Pancreas (tissue), 10 donors: ENCODE data around the gene ASCC2. TPM values are rescaled to one million over a fixed set of nuclear protein-coding genes. Genes with fewer than 3 reads are reported as not detected.

Experiments
- ATAC-seq, 4 donors: fragments of 200-7000 bp; cut with Tn5 transposase; one replicate each; pipeline versions ENCODE4 v1.8.0 to v1.9.1; 2020; ENCODE audit warnings: mild to moderate bottlenecking in 4 of 4, moderate library complexity in 4 of 4
- DNase-seq, 6 donors: peaks; one replicate each; pipeline ENCODE4 v3.0.0-alpha.2; 2020
- FAIRE-seq: peaks from 2 replicates; lab custom pipeline; 2012; peaks lifted over from hg19 to GRCh38; lab: Jason Lieb, UNC
- H3K27ac ChIP-seq, 4 donors: fragments of 200-600 bp; sonication (generic); 1 replicate in 3 of 4; 2 replicates in 1 of 4; pipeline versions ENCODE4 v1.5.0 to v1.8.0; 2020
- H3K27me3 ChIP-seq, 4 donors: fragments of 200-600 bp; one replicate each; pipeline ENCODE4 v1.8.0; 2021
- H3K36me3 ChIP-seq, 3 donors: fragments of 200-600 bp; sonication (generic) in 1 of 3; one replicate each; pipeline versions ENCODE4 v1.5.0 to v1.8.0; 2020 to 2021
- H3K4me1 ChIP-seq, 3 donors: fragments of 200-600 bp; one replicate each; pipeline ENCODE4 v1.8.0; 2021
- H3K4me3 ChIP-seq, 4 donors: fragments of 200-600 bp; sonication (generic) in 2 of 4; one replicate each; pipeline versions ENCODE4 v1.5.0 to v1.8.0; 2020 to 2021
- H3K9me3 ChIP-seq, 4 donors: fragments of 200-600 bp; one replicate each; pipeline ENCODE4 v1.8.0; 2021
- CTCF ChIP-seq, 4 donors: fragments of 200-600 bp; sonication (generic) in 3 of 4; IDR thresholded peaks; one replicate each; pipeline versions ENCODE4 v1.5.0 to v1.8.0; 2021; ENCODE audit warnings: antibody characterized with exemption in 4 of 4
- WGBS, 2 donors: extraction: QIAGEN DNeasy Blood & Tissue Kit; methylation state at CpG; one replicate each; pipeline ENCODE4 v1.1.7; 2013; 5-methylcytosine and 5-hydroxymethylcytosine counted together
- intact Hi-C, 3 donors: fragments of 100-400 bp; cut with DNase I; formaldehyde crosslinking; loops; one replicate each; pipeline versions ENCODE4 v1.11.1 to v1.14.2; 2022
- polyA plus RNA-seq, 2 donors: library from polyadenylated mRNA; stranded (reverse); fragments of 200-250 nt; gene quantifications; one replicate each; pipeline ENCODE4 v1.2.3, GENCODE V29; 2013
- total RNA-seq, 6 donors: library from RNA; stranded (reverse); fragmentation: NEBNext Ultra II Directional in 4 of 6; extraction: Animal tissue kit (Norgen Biotek cat#: 25700) in 4 of 6; gene quantifications; one replicate each; pipeline versions ENCODE4 v1.2.1 to v1.2.4, GENCODE V29; 2021 to 2023
- donor health status: healthy with polysubstance abuse.
- donor health status: DM: no; HTN: no; CAD: no; lungs with moderate emphysema.
- donor health status: DM: no; HTN: no; CAD: no.
- donor health status: control.
- donor health status: control.
- donor health status: Bipolar disorder and iron deficiency.
- donor health status: DM: yes; HTN: yes; CAD: no.
- donor health status: DM: no; HTN: no; CAD: no.
- donor health status: DM: no; HTN: no; CAD: no.
- donor health status: DM: yes; HTN: yes; CAD: no.

The ASCC2 gene
- total and polyA plus RNA-seq, 8 donors = 26.4 to 66.6 (median 31.1) TPM

- H3K4me1 ChIP-seq = no peaks in the 10 kb centered on the region
- 88 to 90% methylated on average over 17 of the region's 17 CpGs for whole genome bisulfite sequencing, 2 donors
- no peak for TF ChIP-seq CTCF (IDR thresholded peaks at IDR 0.05)
- peak in 1 of 6 donors; percentile 40 for DNase-seq
- no peak for ATAC-seq
- no peak overlapping the region for H3K4me3 ChIP-seq
- H3K27ac ChIP-seq = no peak overlapping the region
- intact Hi-C loops = no loop called here
- FAIRE-seq = no peak
- H3K9me3 ChIP-seq = no peaks in the 10 kb centered on the region
- no peaks in the 10 kb centered on the region for H3K27me3 ChIP-seq
- H3K36me3 ChIP-seq = no peaks in the 10 kb centered on the region
These were observed 98.7 kb downstream of the ASCC2 start for GRCh38 chr22:29739346-29739875.

Other genes starting within 250 kb of the ASCC2 start
- 10 to 100 TPM; 14.7 to 33.7 (median 23.2) TPM for gene NF2, start 234.6 kb downstream of the ASCC2 start, total RNA-seq
- gene NF2, start 234.6 kb downstream of the ASCC2 start, polyA plus RNA-seq = 1 to 10 TPM; 6.5 to 7.5 TPM
- 1 to 10 TPM in 4 of 6 donors, under 1 TPM in 2; 0.56 to 3.6 (median 1.5) TPM for gene CABP7, start 118.3 kb downstream of the ASCC2 start, total RNA-seq
- gene CABP7, start 118.3 kb downstream of the ASCC2 start, polyA plus RNA-seq = 10 to 100 TPM in 1 of 2 donors, 1 to 10 TPM in 1; 4.6 to 17.9 TPM
- 10 to 100 TPM in 4 of 6 donors, 1 to 10 TPM in 2; 8.3 to 13.2 (median 10.7) TPM for gene ZMAT5, start 71.3 kb downstream of the ASCC2 start, total RNA-seq
- 10 to 100 TPM; 19.9 to 20.7 TPM for gene ZMAT5, start 71.3 kb downstream of the ASCC2 start, polyA plus RNA-seq
- 10 to 100 TPM; 23.9 to 40.1 (median 31.6) TPM for gene UQCR10, start 70.9 kb downstream of the ASCC2 start, total RNA-seq
- gene UQCR10, start 70.9 kb downstream of the ASCC2 start, polyA plus RNA-seq = 100 to 1,000 TPM in 1 of 2 donors, 10 to 100 TPM in 1; 75.4 to 103 TPM
- gene MTMR3, start 44.9 kb upstream of the ASCC2 start, total RNA-seq = 10 to 100 TPM; 15.5 to 32.5 (median 21.0) TPM
- gene MTMR3, start 44.9 kb upstream of the ASCC2 start, polyA plus RNA-seq = 10 to 100 TPM; 16.9 to 19.7 TPM
- gene HORMAD2, start 242.2 kb upstream of the ASCC2 start, total RNA-seq = not detected
- not detected for gene HORMAD2, start 242.2 kb upstream of the ASCC2 start, polyA plus RNA-seq